ENCODE data around the gene C16orf78.

C16orf78 gene

DNA sequence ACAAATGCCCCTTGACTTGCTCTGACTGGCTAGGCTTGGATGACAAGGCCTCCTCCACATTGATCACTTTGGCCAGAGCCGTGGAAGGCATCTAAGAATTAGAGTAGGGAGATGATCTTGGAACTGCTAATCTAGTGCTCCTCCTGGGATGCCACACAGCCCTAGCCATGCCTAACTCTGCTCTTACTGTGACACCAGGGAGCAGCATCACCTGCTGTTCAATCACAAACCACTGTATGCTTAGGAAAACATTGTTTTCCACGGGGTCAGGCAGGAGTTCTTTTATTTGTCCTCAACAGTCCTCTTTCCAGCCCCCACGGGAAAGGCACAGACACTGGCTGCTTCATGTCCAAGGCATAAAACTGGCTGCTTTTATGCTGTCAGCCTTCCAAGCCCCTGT lies 46.3 kb downstream of the C16orf78 start:
- no peak for TF ChIP-seq POLR2AphosphoS5 (IDR thresholded peaks at IDR 0.05; ENCODE audit: borderline replicate concordance, low read depth, low read length)
- Histone ChIP-seq H3K9ac (ENCODE audit: insufficient read length) (no peak overlapping the region), H3K27ac (no peak overlapping the region), H3K9me3 (ENCODE audit: low read depth, low read length) (no peaks in the 10 kb centered on the region), H3K4me3 (no peak overlapping the region), H3K36me3 (ENCODE audit: insufficient read depth, low read length) (no peaks in the 10 kb centered on the region)
- DNase-seq (ENCODE audit: low read depth, low spot score) = no peak

DNA sequence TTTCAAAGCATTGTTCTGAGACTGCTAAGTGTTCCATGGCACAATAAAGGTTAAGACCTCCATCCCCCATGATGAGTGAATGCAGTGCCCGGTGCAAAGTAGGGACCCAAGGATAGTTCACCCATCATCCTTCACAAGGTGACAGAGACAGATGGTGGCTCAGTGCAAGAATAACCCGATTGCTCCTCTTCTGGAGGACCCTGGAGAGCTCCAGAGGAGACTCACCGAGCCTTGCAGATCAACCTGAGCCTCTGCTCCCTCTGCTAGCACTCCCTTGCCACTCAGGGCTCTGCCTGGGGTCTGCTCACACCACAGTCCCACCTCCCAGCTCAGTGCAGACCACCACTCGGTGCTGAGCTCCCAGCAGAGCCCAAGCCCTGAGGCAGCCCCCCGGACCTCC lies 49.3 kb downstream of the C16orf78 start:
- Histone ChIP-seq H3K9ac (ENCODE audit: insufficient read length) (no peak overlapping the region), H3K36me3 (ENCODE audit: insufficient read depth, low read length) (no peaks in the 10 kb centered on the region)
- TF ChIP-seq FOXP2 (optimal IDR thresholded peaks at IDR 0.05; ENCODE audit: control extremely low read depth, extremely low read length, insufficient read depth) (no peak), POLR2AphosphoS5 (IDR thresholded peaks at IDR 0.05; ENCODE audit: borderline replicate concordance, low read depth, low read length) (no peak), EZH2 (IDR thresholded peaks at IDR 0.05) (no peak)

DNA sequence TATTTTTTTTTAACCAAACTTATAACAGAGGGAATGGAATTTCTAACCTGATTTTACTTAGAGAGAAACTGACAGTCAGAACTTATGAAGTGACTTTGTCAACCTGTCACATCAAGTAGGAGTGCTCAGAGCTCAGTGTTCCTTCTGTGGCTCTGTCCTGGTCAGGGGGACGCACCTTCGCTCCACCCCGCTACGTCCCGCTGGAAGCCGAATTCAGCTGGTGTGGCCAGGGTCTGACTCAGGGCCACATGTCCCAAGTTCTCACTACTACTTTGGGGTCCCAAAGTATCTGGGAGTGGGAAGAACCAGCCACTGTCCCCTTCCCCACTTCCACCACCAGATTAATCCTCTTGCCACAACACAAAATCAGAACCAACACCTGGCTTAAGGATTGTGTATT lies 51.4 kb downstream of the C16orf78 start:
- TF ChIP-seq POLR2AphosphoS5 (IDR thresholded peaks at IDR 0.05; ENCODE audit: borderline replicate concordance, low read depth, low read length) (no peak), EZH2 (IDR thresholded peaks at IDR 0.05) (no peak), FOXP2 (optimal IDR thresholded peaks at IDR 0.05; ENCODE audit: control extremely low read depth, extremely low read length, insufficient read depth) (no peak)
- DNase-seq (ENCODE audit: low read depth, low spot score) = no peak
- no peaks in the 10 kb centered on the region for H3K36me3 ChIP-seq (ENCODE audit: insufficient read depth, low read length)
- no peak overlapping the region for H3K4me3 ChIP-seq
- H3K27ac ChIP-seq = no peak overlapping the region
- H3K9me3 ChIP-seq (ENCODE audit: low read depth, low read length) = no peaks in the 10 kb centered on the region
- H3K9ac ChIP-seq (ENCODE audit: insufficient read length) = no peak overlapping the region

More for the DNA sequence above, 49.3 kb downstream of the C16orf78 start:
- Histone ChIP-seq H3K9me3 (ENCODE audit: low read depth, low read length) (no peaks in the 10 kb centered on the region), H3K4me3 (no peak overlapping the region), H3K27ac (no peak overlapping the region)
- no peak for DNase-seq (ENCODE audit: low read depth, low spot score)

DNA sequence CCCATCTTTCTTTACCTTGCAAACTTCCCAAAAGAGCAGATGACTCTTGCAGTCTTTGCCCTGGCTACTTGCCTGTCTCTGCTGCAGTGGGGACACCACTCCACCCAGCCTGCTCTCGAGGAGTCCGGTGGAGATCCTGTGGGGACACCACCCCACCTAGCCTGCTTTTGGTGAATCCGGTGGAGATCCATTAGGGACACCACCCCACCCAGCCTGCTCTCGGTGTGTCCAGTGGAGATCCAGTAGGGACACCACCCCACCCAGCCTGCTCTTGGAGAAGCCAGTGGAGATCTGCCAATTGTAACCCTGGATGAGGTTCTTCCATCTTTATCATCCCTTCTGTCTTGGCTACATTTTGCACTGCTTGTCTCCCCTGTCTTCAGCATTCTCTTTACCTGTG lies 54.2 kb downstream of the C16orf78 start:
- H3K36me3 ChIP-seq (ENCODE audit: insufficient read depth, low read length) = no peaks in the 10 kb centered on the region
- no peaks in the 10 kb centered on the region for H3K9me3 ChIP-seq (ENCODE audit: low read depth, low read length)
- no peak for DNase-seq (ENCODE audit: low read depth, low spot score)
- H3K9ac ChIP-seq (ENCODE audit: insufficient read length) = no peak overlapping the region
- H3K27ac ChIP-seq = no peak overlapping the region
- TF ChIP-seq POLR2AphosphoS5 (IDR thresholded peaks at IDR 0.05; ENCODE audit: borderline replicate concordance, low read depth, low read length) = no peak
- TF ChIP-seq EZH2 (IDR thresholded peaks at IDR 0.05) = no peak
- no peak for TF ChIP-seq FOXP2 (optimal IDR thresholded peaks at IDR 0.05; ENCODE audit: control extremely low read depth, extremely low read length, insufficient read depth)
- no peak overlapping the region for H3K4me3 ChIP-seq

DNA sequence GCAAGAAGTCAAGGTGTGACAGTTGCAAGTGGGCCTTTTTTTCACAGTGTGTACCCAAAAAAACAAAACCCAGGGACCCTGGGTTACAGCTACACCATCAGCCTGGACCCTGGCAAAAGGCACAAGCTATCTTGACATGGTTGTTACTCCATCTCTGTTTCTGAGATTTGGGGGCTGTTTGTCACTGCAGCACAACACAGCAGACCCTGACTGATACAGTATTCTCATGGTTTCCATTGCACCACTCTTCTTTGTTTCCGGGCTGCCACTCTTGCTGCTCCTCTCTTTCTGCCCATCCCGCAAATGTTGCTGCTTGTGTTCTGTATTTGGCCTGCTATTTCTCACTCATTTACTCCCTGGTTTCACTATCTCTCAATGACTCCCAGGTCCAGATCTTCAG lies 55.2 kb downstream of the C16orf78 start:
- Histone ChIP-seq H3K9me3 (ENCODE audit: low read depth, low read length) (no peaks in the 10 kb centered on the region), H3K36me3 (ENCODE audit: insufficient read depth, low read length) (no peaks in the 10 kb centered on the region), H3K27ac (no peak overlapping the region), H3K9ac (ENCODE audit: insufficient read length) (no peak overlapping the region), H3K4me3 (no peak overlapping the region)
- no peak for DNase-seq (ENCODE audit: low read depth, low spot score)
- no peak for TF ChIP-seq POLR2AphosphoS5 (IDR thresholded peaks at IDR 0.05; ENCODE audit: borderline replicate concordance, low read depth, low read length)
- TF ChIP-seq FOXP2 (optimal IDR thresholded peaks at IDR 0.05; ENCODE audit: control extremely low read depth, extremely low read length, insufficient read depth) = no peak
- no peak for TF ChIP-seq EZH2 (IDR thresholded peaks at IDR 0.05)

DNA sequence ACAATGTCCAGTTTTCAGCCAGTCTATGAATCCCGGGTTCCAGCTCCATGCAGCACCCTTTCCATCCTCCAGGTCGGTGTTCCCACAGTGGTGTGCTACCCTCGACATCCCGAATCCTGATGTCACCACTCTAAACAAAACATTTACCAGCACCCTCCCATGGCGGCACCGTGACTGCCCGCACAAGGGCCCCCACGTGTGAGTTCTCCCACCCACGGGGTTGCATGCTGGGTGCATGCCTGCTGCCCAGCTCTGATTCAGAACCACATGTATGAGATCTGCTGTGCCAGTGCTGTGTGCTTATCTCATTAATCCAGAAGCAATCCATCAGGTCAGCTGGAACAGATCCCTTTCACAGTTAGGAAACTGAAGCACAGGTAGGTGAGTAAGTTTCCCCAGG lies 57.4 kb downstream of the C16orf78 start:
- TF ChIP-seq POLR2AphosphoS5 (IDR thresholded peaks at IDR 0.05; ENCODE audit: borderline replicate concordance, low read depth, low read length) = no peak
- Histone ChIP-seq H3K36me3 (ENCODE audit: insufficient read depth, low read length) (no peaks in the 10 kb centered on the region), H3K9me3 (ENCODE audit: low read depth, low read length) (no peaks in the 10 kb centered on the region), H3K27ac (no peak overlapping the region), H3K4me3 (no peak overlapping the region), H3K9ac (ENCODE audit: insufficient read length) (no peak overlapping the region)
- DNase-seq (ENCODE audit: low read depth, low spot score) = no peak

DNA sequence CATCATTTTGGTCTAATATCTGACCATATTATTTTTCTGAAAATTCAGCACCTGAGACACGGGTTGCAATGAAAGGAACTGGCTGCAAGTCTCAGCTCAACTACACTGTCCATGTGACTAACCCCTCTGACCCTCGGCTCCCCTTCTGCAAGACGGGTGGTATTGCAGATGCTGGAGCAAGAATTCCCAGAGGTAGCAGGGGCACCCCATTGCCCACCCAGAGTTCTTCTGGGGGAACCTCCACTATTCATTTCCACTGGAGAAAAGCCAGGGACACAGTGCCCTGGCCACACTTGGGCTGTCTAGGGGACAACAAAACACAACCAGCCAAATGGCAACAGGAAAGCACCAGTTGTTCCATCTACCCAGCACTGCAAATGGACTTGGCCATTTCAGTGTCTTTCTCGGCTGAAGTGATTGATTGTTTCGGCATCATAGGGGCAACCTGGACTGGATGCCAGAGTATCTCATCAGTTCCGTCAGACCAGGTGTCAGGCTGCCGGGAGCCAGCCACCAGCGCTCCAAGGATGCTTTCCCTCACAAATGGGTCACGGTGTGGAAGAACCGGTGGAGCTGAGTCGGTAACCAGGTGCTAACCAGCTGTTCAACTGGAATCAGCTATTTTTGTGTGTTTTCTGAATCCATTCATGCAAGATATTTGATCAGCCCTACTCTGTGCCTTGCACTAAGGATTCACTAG lies 58.1 kb downstream of the C16orf78 start:
- Histone ChIP-seq H3K36me3 (ENCODE audit: insufficient read depth, low read length) (no peaks in the 10 kb centered on the region), H3K27ac (no peak overlapping the region), H3K9me3 (ENCODE audit: low read depth, low read length) (no peaks in the 10 kb centered on the region), H3K4me3 (no peak overlapping the region), H3K9ac (ENCODE audit: insufficient read length) (no peak overlapping the region)
- DNase-seq (ENCODE audit: low read depth, low spot score) = no peak
- no peak for TF ChIP-seq POLR2AphosphoS5 (IDR thresholded peaks at IDR 0.05; ENCODE audit: borderline replicate concordance, low read depth, low read length)
- no peak for TF ChIP-seq FOXP2 (optimal IDR thresholded peaks at IDR 0.05; ENCODE audit: control extremely low read depth, extremely low read length, insufficient read depth)
- TF ChIP-seq EZH2 (IDR thresholded peaks at IDR 0.05) = no peak

DNA sequence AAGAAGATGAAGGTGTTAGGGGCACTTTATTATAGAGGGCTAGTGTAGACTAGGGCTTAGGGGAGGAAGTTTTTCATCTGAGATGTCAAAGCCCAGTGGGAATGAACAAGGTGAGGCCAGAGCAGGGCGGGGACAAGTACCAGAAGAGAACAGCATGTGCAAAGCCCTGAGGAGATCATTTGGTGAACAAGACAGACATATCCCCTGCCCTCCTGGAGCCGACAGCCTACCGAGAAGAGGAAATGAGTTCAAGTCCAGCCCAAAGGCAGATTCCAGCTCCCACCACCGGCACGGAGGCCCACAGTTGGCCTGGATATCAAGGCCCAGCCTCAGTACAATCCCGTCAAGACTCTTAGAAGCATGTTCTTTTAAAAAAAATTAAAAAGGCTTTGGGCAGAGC lies 61.1 kb downstream of the C16orf78 start:
- no peak for TF ChIP-seq FOXP2 (optimal IDR thresholded peaks at IDR 0.05; ENCODE audit: control extremely low read depth, extremely low read length, insufficient read depth)
- TF ChIP-seq POLR2AphosphoS5 (IDR thresholded peaks at IDR 0.05; ENCODE audit: borderline replicate concordance, low read depth, low read length) = no peak
- no peak for TF ChIP-seq EZH2 (IDR thresholded peaks at IDR 0.05)
- Histone ChIP-seq H3K9ac (ENCODE audit: insufficient read length) (no peak overlapping the region), H3K36me3 (ENCODE audit: insufficient read depth, low read length) (no peaks in the 10 kb centered on the region), H3K9me3 (ENCODE audit: low read depth, low read length) (no peaks in the 10 kb centered on the region), H3K27ac (no peak overlapping the region), H3K4me3 (no peak overlapping the region)
- no peak for DNase-seq (ENCODE audit: low read depth, low spot score)

DNA sequence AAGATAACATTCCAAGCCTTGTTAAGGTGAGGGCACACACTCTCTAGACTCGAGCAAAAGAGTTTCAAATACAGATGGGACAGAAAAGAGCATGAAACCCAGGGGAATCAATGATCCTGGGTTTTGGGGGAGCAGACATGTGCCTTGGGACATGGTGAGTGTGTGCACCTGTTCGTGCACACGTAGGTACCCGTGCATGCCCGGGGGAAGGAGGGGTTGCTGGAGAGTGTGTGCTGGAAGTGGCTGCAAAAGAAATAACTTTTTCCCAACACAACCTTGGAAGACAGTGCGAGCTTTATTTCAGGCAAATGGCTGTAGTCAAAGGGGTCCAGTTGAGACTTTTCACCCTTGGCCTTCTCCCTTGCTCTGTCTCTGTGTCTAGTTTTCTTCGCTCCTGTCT lies 62.6 kb downstream of the C16orf78 start:
- TF ChIP-seq EZH2 (IDR thresholded peaks at IDR 0.05) (no peak), FOXP2 (optimal IDR thresholded peaks at IDR 0.05; ENCODE audit: control extremely low read depth, extremely low read length, insufficient read depth) (no peak), POLR2AphosphoS5 (IDR thresholded peaks at IDR 0.05; ENCODE audit: borderline replicate concordance, low read depth, low read length) (no peak)
- H3K9ac ChIP-seq (ENCODE audit: insufficient read length) = no peak overlapping the region
- no peaks in the 10 kb centered on the region for H3K9me3 ChIP-seq (ENCODE audit: low read depth, low read length)
- no peak for DNase-seq (ENCODE audit: low read depth, low spot score)
- H3K27ac ChIP-seq = no peak overlapping the region
- H3K4me3 ChIP-seq = no peak overlapping the region
- H3K36me3 ChIP-seq (ENCODE audit: insufficient read depth, low read length) = no peaks in the 10 kb centered on the region
